ENCODE data around the gene LCN9.

DNA sequence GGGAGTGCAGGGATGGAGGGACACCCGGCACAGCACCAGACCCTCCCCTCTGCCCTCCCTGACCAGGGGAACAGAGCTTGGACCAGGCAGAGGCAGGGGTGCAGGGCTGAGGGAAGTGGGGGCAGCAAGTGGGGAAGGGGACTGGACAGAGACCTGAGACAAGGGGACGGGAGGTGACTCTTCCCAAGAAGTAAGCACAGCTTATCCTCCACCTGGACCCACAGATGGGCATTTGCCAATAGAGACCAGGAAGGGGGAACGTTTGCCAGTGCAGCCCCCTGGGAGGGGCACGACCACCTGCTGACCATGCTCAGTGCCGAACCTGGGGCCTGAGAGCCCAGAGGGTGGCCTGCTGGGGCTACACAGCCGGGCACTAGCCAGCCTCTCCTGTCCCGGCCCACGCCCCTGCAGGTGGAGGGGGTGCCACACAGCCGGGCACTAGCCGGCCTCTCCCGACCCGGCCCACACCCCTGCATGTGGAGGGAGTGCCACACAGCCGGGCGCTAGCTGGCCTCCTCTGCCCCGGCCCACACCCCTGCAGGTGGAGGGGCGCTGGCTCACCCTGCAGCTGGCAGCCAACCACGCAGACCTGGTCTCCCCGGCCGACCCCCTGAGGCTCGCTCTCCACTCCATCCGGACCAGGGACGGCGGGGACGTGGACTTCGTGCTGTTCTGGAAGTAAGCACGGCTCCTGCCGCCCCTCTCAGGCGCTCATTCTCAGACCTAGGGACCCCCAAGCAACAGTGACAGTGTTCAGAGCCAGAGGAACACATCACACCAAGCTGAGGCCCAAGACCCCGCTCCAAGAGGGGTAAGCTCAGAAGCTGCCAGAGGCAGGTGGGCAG, 48.1 kb upstream of the LCN9 start:
- no peak for TF ChIP-seq TCF7 (CRISPR knock-in tag; IDR thresholded peaks at IDR 0.05; ENCODE audit: low read depth)
- TF ChIP-seq, protein P1, sequence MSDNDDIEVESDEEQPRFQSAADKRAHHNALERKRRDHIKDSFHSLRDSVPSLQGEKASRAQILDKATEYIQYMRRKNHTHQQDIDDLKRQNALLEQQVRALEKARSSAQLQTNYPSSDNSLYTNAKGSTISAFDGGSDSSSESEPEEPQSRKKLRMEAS (CRISPR knock-in tag; IDR thresholded peaks at IDR 0.05): no peak

Measured in WTC11 (cell line).